Hepatocyte (in vitro differentiated cells): ENCODE results near the gene SYNGR4. TPM values are rescaled to one million over a fixed set of nuclear protein-coding genes. Genes with fewer than 3 reads are reported as not detected.
A peak's percentile ranks its signal among the peaks of the same experiment; 100 is the strongest.

Source experiments
- DNase-seq: peaks from one replicate; pipeline ENCODE4 v3.0.0-alpha.2; 2016; ENCODE audit warnings: low spot score
- H2AFZ ChIP-seq: fragments of 200-600 bp; sonication (generic); 2 replicates; pipeline ENCODE4 v1.6.0; 2016; ENCODE audit warnings: antibody characterized with exemption, mild to moderate bottlenecking
- H3K27ac ChIP-seq: fragments of 200-600 bp; sonication (generic); 2 replicates; pipeline ENCODE4 v1.5.1; 2016; ENCODE audit warnings: mild to moderate bottlenecking
- H3K27me3 ChIP-seq: fragments of 200-600 bp; sonication (generic); 2 replicates; pipeline ENCODE4 v1.6.1; 2016
- H3K36me3 ChIP-seq: fragments of 200-600 bp; sonication (generic); replicated peaks from 2 replicates; pipeline ENCODE4 v1.5.1; 2016; ENCODE audit warnings: low read depth; ENCODE audit not compliant: insufficient read depth
- H3K4me1 ChIP-seq: fragments of 200-600 bp; sonication (generic); 2 replicates; pipeline ENCODE4 v1.5.1; 2016; ENCODE audit warnings: mild to moderate bottlenecking, moderate library complexity; ENCODE audit not compliant: insufficient read depth
- H3K4me2 ChIP-seq: fragments of 200-600 bp; sonication (generic); 2 replicates; pipeline ENCODE4 v1.6.0; 2016
- H3K4me3 ChIP-seq: fragments of 200-600 bp; sonication (generic); 2 replicates; pipeline ENCODE4 v1.5.1; 2016; ENCODE audit warnings: mild to moderate bottlenecking
- H3K79me2 ChIP-seq: fragments of 200-600 bp; sonication (generic); 2 replicates; pipeline ENCODE4 v1.6.0; 2017; ENCODE audit warnings: mild to moderate bottlenecking
- H3K9me2 ChIP-seq: fragments of 200-600 bp; sonication (generic); replicated peaks from 2 replicates; pipeline ENCODE4 v1.6.0; 2017; ENCODE audit warnings: mild to moderate bottlenecking; ENCODE audit not compliant: insufficient read depth
- H3K9me3 ChIP-seq: fragments of 200-600 bp; sonication (generic); 2 replicates; pipeline ENCODE4 v1.5.1; 2016; ENCODE audit warnings: low read depth, mild to moderate bottlenecking
- H4K20me1 ChIP-seq: fragments of 200-600 bp; sonication (generic); 2 replicates; pipeline ENCODE4 v1.6.0; 2016; ENCODE audit warnings: mild to moderate bottlenecking; ENCODE audit not compliant: insufficient read depth, poor library complexity, severe bottlenecking
- CTCF ChIP-seq: fragments of 200-600 bp; sonication (generic); IDR thresholded peaks from 2 replicates; pipeline ENCODE4 v1.5.1; 2016; ENCODE audit warnings: antibody characterized with exemption, mild to moderate bottlenecking; ENCODE audit not compliant: poor library complexity
- EZH2 ChIP-seq: fragments of 200-600 bp; sonication (generic); IDR thresholded peaks from 2 replicates; pipeline ENCODE4 v1.6.1; 2016; ENCODE audit warnings: antibody characterized with exemption, mild to moderate bottlenecking, borderline replicate concordance
- EZH2phosphoT487 ChIP-seq: fragments of 200-600 bp; sonication (generic); IDR thresholded peaks from one replicate; pipeline ENCODE4 v1.6.1; 2018; ENCODE audit warnings: antibody characterized with exemption, mild to moderate bottlenecking, low read depth, moderate library complexity; ENCODE audit not compliant: unreplicated experiment, severe bottlenecking
- WGBS: methylation state at CpG from one replicate; pipeline ENCODE4 v1.1.6; 2016; ENCODE audit warnings: low lambda C conversion rate; ENCODE audit errors: missing lambda C conversion rate; 5-methylcytosine and 5-hydroxymethylcytosine counted together
- polyA plus RNA-seq: library from polyadenylated mRNA; unstranded; fragments of >200 nt; fragmentation: Nextera tagmentation; extraction: Ambion mirVana; gene quantifications from 2 replicates; pipeline ENCODE4 v1.2.1, GENCODE V29; 2016
- total RNA-seq: library from RNA; depleted of rRNA; stranded (reverse); fragments of >200 nt; gene quantifications from 2 replicates; pipeline ENCODE4 v1.2.3, GENCODE V29; 2014

The SYNGR4 gene
- total and polyA plus RNA-seq, 2 experiments from 2014 or later, result 1.3 TPM; not detected in 1

GRCh38 chr19:48325265-48325910 is 38.8 kb upstream of the SYNGR4 start, which contains the start of gene EMP3:
TSS of gene EMP3 (plus strand) at chr19:48325552. CDS start at chr19:48326845, 1,293 bp downstream.
- TF ChIP-seq CTCF, result no peak
- TF ChIP-seq EZH2phosphoT487, result no peak
- no peak for TF ChIP-seq EZH2
- Histone ChIP-seq H3K4me1 (peaks cover 26% of the 10 kb centered on the region), H3K4me2 (peak within 1 kb of the TSS; percentile 78), H3K4me3 (peak within 1 kb of the TSS; percentile 32), H3K36me3 (no peaks in the 10 kb centered on the region), H3K27ac (peak within 1 kb of the TSS; percentile 96), H3K9me3 (no peaks in the 10 kb centered on the region), H2AFZ (peak within 1 kb of the TSS; percentile 41), H3K9me2 (no peaks in the 10 kb centered on the region), H3K79me2 (peaks cover 20% of the 10 kb centered on the region), H3K27me3 (no peaks in the 10 kb centered on the region), H4K20me1 (no peaks in the 10 kb centered on the region)
- WGBS, result 7% methylated on average over 14 of the region's 22 CpGs
- DNase-seq, result peak; percentile 94

GRCh38 chr19:48329167-48329891 is 34.8 kb upstream of the SYNGR4 start:
- no peak for TF ChIP-seq EZH2
- TF ChIP-seq CTCF, result no peak
- TF ChIP-seq EZH2phosphoT487, result no peak
- H2AFZ ChIP-seq, result no peak overlapping the region
- H3K79me2 ChIP-seq, result peaks cover 15% of the 10 kb centered on the region
- peak overlapping the region; percentile 54 for H3K27ac ChIP-seq
- WGBS, result 64% methylated on average over 15 of the region's 15 CpGs
- H3K36me3 ChIP-seq, result no peaks in the 10 kb centered on the region
- H3K4me2 ChIP-seq, result peak overlapping the region; percentile 83
- H3K9me3 ChIP-seq, result no peaks in the 10 kb centered on the region
- no peak overlapping the region for H3K4me3 ChIP-seq
- H4K20me1 ChIP-seq, result no peaks in the 10 kb centered on the region
- H3K4me1 ChIP-seq, result peaks cover 17% of the 10 kb centered on the region
- no peaks in the 10 kb centered on the region for H3K27me3 ChIP-seq
- DNase-seq, result peak; percentile 73
- no peaks in the 10 kb centered on the region for H3K9me2 ChIP-seq

GRCh38 chr19:48330012-48330681 is 34.0 kb upstream of the SYNGR4 start:
- no peaks in the 10 kb centered on the region for H3K27me3 ChIP-seq
- no peak for TF ChIP-seq CTCF
- H3K4me3 ChIP-seq, result peak overlapping the region; percentile 9
- H3K27ac ChIP-seq, result peak overlapping the region; percentile 83
- peak overlapping the region; percentile 29 for H2AFZ ChIP-seq
- H4K20me1 ChIP-seq, result no peaks in the 10 kb centered on the region
- no peaks in the 10 kb centered on the region for H3K36me3 ChIP-seq
- H3K4me2 ChIP-seq, result peak overlapping the region; percentile 83
- no peaks in the 10 kb centered on the region for H3K9me3 ChIP-seq
- no peaks in the 10 kb centered on the region for H3K9me2 ChIP-seq
- peak; percentile 92 for DNase-seq
- 15% methylated on average over 32 of the region's 41 CpGs for WGBS
- H3K79me2 ChIP-seq, result peaks cover 15% of the 10 kb centered on the region
- peaks cover 17% of the 10 kb centered on the region for H3K4me1 ChIP-seq
